Vagina (tissue), 2 donors: ENCODE results near the gene CPAMD8.

Experiments used
- CTCF ChIP-seq, 3 experiments: fragments of 450-650 bp in 2 of 3; fragments of 200-600 bp in 1 of 3; sonication (generic) in 1 of 3; IDR thresholded peaks; one replicate each; pipeline ENCODE4 v1.5.1; 2017 to 2019; ENCODE audit warnings: antibody characterized with exemption in 3 of 3, mild to moderate bottlenecking in 2 of 3, moderate library complexity in 2 of 3
- POLR2AphosphoS5 ChIP-seq, 2 donors: sonication (generic); formaldehyde crosslinking; IDR thresholded peaks; one replicate each; pipeline ENCODE4 v1.9.0; 2017; ENCODE audit warnings: antibody characterized with exemption in 2 of 2, mild to moderate bottlenecking in 2 of 2, low read depth in 1 of 2; ENCODE audit not compliant: insufficient read depth in 1 of 2

GRCh38 chr19:16868423-16869130, 158.0 kb downstream of the CPAMD8 start:
- TF ChIP-seq CTCF (IDR thresholded peaks at IDR 0.05) (no peak), POLR2AphosphoS5 (IDR thresholded peaks at IDR 0.05; ENCODE audit: insufficient read depth in 1 of 2, low read depth in 1 of 2) (no peak)
